ENCODE data around the gene B4GALNT4. TPM values are rescaled to one million over a fixed set of nuclear protein-coding genes. Genes with fewer than 3 reads are reported as not detected.
"Not testable (repeated sequence)": the region's sequence is repeated elsewhere in the genome, so short reads cannot be mapped to it uniquely, and the experiment has no call there.

B4GALNT4 gene
- polyA plus RNA-seq, 4 donors: 48.1 to 95.7 (median 66.5) TPM

- DNase-seq (ENCODE audit: low read depth in 4 of 4, low spot score in 3 of 4): no peak
These were observed 47.7 kb downstream of the B4GALNT4 start for GRCh38 chr11:416757-417621.

GRCh38 chr11:417652-418342 is 48.5 kb downstream of the B4GALNT4 start:
- DNase-seq (ENCODE audit: low read depth in 4 of 4, low spot score in 3 of 4): no peak

DNA sequence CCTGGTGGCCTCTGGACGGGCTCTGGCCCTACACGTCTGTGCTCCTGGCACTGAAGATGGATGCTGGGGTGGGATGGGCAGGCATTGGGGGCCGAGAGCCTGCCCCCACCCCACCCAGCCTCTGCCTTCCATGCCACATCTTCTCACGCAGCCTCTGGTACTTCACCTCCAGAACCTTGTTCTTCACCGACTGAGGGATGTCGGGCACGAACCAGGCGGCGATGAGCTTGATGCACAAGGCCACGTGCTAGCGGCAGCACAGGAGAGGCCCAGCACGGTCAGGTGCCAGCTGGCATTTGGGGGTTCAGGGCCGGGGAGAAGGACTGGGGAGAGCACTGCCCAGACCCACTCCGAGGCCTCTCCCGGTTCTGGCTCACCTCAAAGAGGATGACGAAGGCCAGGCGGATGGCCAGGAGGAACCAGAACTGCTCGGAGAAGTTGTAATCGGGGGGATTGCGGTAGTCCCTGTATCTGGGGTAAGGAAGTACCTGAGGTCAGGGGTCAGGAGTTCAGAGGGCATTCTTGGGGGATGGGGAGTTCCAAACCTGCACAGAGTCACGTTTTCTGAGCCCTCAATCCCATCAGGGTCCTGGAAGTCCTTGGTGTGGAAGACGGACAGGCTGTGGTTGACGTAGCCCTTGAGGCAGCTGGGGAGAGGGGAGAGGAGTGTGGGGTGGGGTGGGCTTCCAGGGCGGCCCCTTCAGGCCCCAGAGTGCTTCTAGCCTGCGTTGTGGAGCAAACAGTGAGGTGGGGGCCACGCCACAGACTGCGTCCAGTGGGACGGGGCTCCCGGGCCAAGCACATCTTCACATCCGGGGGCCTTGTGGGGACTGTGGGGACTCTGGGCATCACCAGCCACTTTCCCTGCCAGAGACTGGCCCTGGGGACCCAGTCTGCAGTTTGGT is 49.3 kb downstream of the B4GALNT4 start:
- no peak for DNase-seq (ENCODE audit: low read depth in 4 of 4, low spot score in 3 of 4)

DNA sequence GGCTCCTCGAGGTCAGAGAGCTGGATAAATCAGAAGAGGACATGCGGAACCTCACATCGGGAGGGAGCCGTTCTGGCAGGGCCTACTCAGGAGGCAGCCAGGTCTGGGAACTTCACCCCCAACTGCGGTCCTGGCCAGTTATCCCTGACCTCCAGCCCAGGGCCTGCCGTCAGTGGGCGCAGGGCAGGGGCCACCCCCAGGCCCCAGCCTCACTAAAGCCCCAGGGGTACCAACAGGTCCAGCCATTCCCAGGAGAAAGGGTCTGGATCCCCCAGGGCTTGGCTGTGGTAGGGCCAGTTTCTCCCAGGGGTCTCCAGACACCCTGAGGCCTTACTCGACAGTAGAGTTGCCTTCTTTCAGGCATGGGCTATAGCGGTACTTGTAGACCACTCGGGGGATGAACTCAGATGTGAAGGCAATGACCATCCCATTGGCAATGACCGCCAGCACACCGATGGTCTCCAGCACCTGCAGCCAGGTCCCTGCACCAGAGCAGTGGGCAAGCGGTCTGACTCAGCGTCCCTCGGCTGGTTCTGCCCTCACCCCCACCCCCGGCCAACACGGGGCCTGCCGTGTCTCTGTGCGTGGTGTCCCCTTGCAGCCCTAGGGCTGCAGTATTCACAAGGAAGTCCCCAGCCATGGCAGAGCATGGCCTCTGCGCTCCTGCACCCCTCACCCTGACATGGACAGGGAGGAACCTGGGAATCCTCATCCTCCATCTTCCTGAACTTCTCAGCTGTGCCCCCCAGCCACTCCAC is 50.1 kb downstream of the B4GALNT4 start:
- DNase-seq (ENCODE audit: low read depth in 4 of 4, low spot score in 3 of 4): no peak

DNA sequence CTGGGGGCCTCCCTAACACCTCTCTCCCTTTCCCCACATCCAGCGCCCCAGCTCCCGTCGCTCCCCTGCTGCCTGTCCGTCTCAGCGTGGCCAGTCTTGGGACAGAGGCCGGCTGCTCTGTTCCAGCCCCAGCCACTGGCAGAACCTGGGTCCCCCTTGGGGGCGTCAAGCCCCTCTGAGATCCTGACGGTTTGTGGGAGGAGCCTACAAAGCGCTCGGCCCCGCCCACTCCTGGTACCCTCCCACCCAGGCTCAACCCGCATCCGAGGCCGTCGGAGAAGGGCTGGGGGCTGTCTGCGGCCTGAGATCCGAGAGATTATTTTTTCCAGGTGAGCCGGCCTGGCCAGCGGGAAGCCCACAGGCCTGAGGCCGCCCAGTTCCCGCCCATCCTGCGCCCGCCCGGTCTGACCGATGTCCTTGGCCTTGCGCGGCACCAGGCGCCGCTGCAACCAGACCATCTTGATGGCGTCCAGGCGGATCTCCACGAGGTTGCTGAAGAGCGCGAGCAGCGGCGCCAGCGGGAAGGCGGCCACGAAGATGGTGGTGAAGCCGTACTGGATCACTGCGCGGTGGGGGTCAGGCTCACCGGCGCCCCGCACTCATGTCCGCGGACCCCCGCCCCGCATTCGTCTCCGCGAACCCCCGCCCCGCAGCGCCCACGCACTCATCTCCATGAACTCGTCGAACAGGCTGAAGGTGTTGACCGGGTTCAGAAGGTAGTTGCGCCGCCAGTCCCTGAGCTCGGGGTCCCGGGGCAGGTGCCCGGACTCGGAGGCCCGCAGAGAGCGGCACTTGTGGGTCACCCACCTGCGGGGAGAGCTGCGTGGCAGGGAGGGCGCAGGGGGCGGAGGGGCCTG is 51.0 kb downstream of the B4GALNT4 start:
- no peak for DNase-seq (ENCODE audit: low read depth in 4 of 4, low spot score in 3 of 4)

DNA sequence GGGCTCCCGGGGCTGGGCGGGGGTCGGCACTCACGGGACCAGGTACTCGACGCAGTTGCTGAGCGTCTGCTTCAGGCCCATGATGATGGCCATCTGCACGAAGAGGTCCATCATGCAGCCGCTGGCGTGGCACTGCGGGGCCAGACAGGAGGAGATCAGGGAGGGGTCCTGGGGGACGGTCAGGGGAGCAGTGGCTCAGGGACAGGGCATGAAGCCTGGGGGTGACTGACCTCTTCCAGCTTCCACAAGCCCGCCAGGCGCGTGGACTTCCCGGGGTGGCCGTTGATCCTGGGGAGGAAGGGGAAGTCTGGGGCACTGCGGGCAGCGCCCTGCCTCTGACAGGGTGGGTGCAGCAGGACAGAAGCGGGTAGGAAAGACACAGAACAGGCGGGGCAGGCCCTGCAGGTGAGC is 51.6 kb downstream of the B4GALNT4 start:
- DNase-seq (ENCODE audit: low read depth in 4 of 4, low spot score in 3 of 4): no peak

DNA sequence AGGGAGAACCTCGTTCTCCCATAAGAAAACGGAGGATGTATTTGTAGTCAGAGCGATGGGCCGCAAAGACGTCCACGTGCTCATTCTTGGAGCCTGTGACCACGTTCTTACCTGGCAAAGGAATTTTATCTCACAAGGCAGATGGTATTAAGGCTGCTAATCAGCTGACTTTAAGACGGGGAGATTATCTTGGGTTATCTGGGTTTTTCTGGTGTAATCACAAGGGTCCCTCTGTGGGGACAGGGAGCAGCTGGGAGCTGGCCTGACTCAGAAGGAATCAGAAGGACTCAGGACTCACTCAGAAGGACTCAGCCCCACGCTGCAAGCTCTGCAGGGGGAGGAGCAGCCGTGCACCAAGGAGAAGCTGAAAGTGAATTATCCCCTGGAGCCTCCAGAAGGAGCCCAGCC is 53.0 kb downstream of the B4GALNT4 start:
- no peak for DNase-seq (ENCODE audit: low read depth in 4 of 4, low spot score in 3 of 4)

DNA sequence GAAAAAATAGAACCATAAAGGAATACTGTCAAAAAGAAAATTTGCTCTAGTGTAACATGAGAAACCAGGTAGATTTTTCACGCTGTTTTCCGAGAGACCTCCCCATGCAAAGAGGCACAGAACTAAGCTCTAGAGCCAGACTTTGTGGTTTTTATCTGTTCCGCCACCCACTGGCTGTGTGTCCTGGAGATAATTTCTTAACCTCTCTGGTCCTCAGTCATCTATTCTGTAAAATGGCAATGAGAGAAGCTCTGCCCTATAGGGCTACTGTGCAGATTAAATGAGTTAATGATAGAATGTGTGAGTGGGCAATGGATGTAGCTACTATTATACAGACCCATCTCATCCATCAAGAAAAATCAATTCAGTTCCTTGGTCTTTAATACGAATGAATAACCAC is 54.9 kb downstream of the B4GALNT4 start:
- DNase-seq (ENCODE audit: low read depth in 4 of 4, low spot score in 3 of 4): no peak

DNA sequence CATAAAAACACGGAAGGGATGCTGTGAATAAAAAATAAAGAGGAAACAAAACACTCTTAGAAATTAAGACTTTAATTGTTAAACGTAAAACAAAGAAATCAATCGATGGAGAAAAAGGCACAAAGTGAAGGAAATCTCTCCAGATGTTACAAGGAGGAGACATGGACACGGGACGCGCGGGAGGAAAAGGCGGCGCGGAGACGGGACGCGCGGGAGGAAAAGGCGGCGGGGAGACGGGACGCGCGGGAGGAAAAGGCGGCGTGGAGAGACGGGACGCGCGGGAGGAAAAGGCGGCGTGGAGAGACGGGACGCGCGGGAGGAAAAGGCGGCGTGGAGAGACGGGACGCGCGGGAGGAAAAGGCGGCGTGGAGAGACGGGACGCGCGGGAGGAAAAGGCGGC is 55.5 kb downstream of the B4GALNT4 start:
- DNase-seq (ENCODE audit: low read depth in 4 of 4, low spot score in 3 of 4): not testable (repeated sequence)

DNA sequence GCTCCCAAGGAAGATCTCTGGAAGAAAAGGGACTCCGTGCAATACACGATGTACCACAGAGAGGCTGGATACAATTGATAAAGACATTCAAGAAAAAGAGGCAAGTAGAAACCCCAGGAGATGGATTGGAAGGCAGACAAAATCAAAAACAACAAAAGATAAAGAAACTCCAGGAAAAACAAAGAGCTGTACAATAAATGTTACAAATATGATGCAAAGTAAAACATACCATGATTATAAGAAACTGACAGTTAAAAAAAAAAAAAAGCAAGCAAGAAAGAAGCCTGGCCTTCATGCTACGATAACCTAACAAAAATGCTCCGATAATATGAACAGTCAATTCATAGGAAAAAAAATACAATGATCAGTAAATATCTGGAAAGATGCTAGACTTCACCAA is 56.0 kb downstream of the B4GALNT4 start:
- DNase-seq (ENCODE audit: low read depth in 4 of 4, low spot score in 3 of 4): no peak

- no peak for DNase-seq (ENCODE audit: low read depth in 4 of 4, low spot score in 3 of 4)
These were observed 57.6 kb downstream of the B4GALNT4 start for GRCh38 chr11:426851-427250.

GRCh38 chr11:428295-428694 is 59.0 kb downstream of the B4GALNT4 start:
- DNase-seq (ENCODE audit: low read depth in 4 of 4, low spot score in 3 of 4): no peak

- no peak for DNase-seq (ENCODE audit: low read depth in 4 of 4, low spot score in 3 of 4)
These were observed 60.1 kb downstream of the B4GALNT4 start for GRCh38 chr11:429391-429790.

- DNase-seq (ENCODE audit: low read depth in 4 of 4, low spot score in 3 of 4): no peak
These were observed 60.7 kb downstream of the B4GALNT4 start for GRCh38 chr11:429931-430456.

Other genes with a start within 250 kb of the B4GALNT4 start
- gene SCGB1C1, start 176.4 kb upstream of the B4GALNT4 start, polyA plus RNA-seq (ENCODE audit: insufficient read length in 4 of 4): not detected
- 10 to 100 TPM; 38.7 to 46.1 (median 45.8) TPM for gene BET1L, start 162.1 kb upstream of the B4GALNT4 start, polyA plus RNA-seq (ENCODE audit: insufficient read length in 4 of 4)
- 10 to 100 TPM; 68.7 to 87.3 (median 84.3) TPM for gene RIC8A, start 161.8 kb upstream of the B4GALNT4 start, polyA plus RNA-seq (ENCODE audit: insufficient read length in 4 of 4)
- 10 to 100 TPM; 22.6 to 38.2 (median 25.7) TPM for gene SIRT3, start 133.2 kb upstream of the B4GALNT4 start, polyA plus RNA-seq (ENCODE audit: insufficient read length in 4 of 4)
- 100 to 1,000 TPM; 103 to 148 (median 140) TPM for gene PSMD13, start 132.5 kb upstream of the B4GALNT4 start, polyA plus RNA-seq (ENCODE audit: insufficient read length in 4 of 4)
- gene NLRP6, start 91.1 kb upstream of the B4GALNT4 start, polyA plus RNA-seq (ENCODE audit: insufficient read length in 4 of 4): under 1 TPM; 0.04 to 0.50 (median 0.22) TPM
- gene PGGHG, start 80.4 kb upstream of the B4GALNT4 start, polyA plus RNA-seq (ENCODE audit: insufficient read length in 4 of 4): 10 to 100 TPM in 3 of 4 donors, 1 to 10 TPM in 1; 8.3 to 25.1 (median 16.7) TPM
- under 1 TPM in 3 of 4 donors, not detected in 1; 0.18 to 0.49 (median 0.35) TPM for gene IFITM5, start 70.0 kb upstream of the B4GALNT4 start, polyA plus RNA-seq (ENCODE audit: insufficient read length in 4 of 4)
- 100 to 1,000 TPM; 157 to 239 (median 215) TPM for gene IFITM2, start 61.7 kb upstream of the B4GALNT4 start, polyA plus RNA-seq (ENCODE audit: insufficient read length in 4 of 4)
- 10 to 100 TPM; 25.0 to 40.4 (median 35.2) TPM for gene IFITM1, start 55.5 kb upstream of the B4GALNT4 start, polyA plus RNA-seq (ENCODE audit: insufficient read length in 4 of 4)
- 100 to 1,000 TPM; 285 to 490 (median 450) TPM for gene IFITM3, start 48.6 kb upstream of the B4GALNT4 start, polyA plus RNA-seq (ENCODE audit: insufficient read length in 4 of 4)
- 1 to 10 TPM in 3 of 4 donors, under 1 TPM in 1; 0.38 to 9.1 (median 4.9) TPM for gene PKP3, start 24.7 kb downstream of the B4GALNT4 start, polyA plus RNA-seq (ENCODE audit: insufficient read length in 4 of 4)
- 10 to 100 TPM; 13.2 to 50.5 (median 35.5) TPM for gene SIGIRR, start 45.5 kb downstream of the B4GALNT4 start, polyA plus RNA-seq (ENCODE audit: insufficient read length in 4 of 4)
- 10 to 100 TPM in 2 of 4 donors, 1 to 10 TPM in 1, under 1 TPM in 1; 0.72 to 14.7 (median 9.9) TPM for gene ANO9, start 72.5 kb downstream of the B4GALNT4 start, polyA plus RNA-seq (ENCODE audit: insufficient read length in 4 of 4)
- gene PTDSS2, start 80.8 kb downstream of the B4GALNT4 start, polyA plus RNA-seq (ENCODE audit: insufficient read length in 4 of 4): 10 to 100 TPM; 22.9 to 46.4 (median 31.0) TPM
- 100 to 1,000 TPM in 1 of 4 donors, 10 to 100 TPM in 3; 75.4 to 108 (median 87.4) TPM for gene RNH1, start 137.7 kb downstream of the B4GALNT4 start, polyA plus RNA-seq (ENCODE audit: insufficient read length in 4 of 4)
- 10 to 100 TPM; 30.9 to 55.9 (median 41.2) TPM for gene HRAS, start 166.1 kb downstream of the B4GALNT4 start, polyA plus RNA-seq (ENCODE audit: insufficient read length in 4 of 4)
- gene LRRC56, start 168.0 kb downstream of the B4GALNT4 start, polyA plus RNA-seq (ENCODE audit: insufficient read length in 4 of 4): 1 to 10 TPM; 1.4 to 6.6 (median 3.2) TPM
- 1 to 10 TPM in 3 of 4 donors, under 1 TPM in 1; 0.75 to 7.5 (median 2.8) TPM for gene LMNTD2, start 191.2 kb downstream of the B4GALNT4 start, polyA plus RNA-seq (ENCODE audit: insufficient read length in 4 of 4)
- 10 to 100 TPM in 3 of 4 donors, 1 to 10 TPM in 1; 6.0 to 69.8 (median 35.6) TPM for gene RASSF7, start 191.5 kb downstream of the B4GALNT4 start, polyA plus RNA-seq (ENCODE audit: insufficient read length in 4 of 4)
- gene PHRF1, start 207.0 kb downstream of the B4GALNT4 start, polyA plus RNA-seq (ENCODE audit: insufficient read length in 4 of 4): 10 to 100 TPM; 17.5 to 30.4 (median 18.9) TPM
- 10 to 100 TPM in 1 of 4 donors, 1 to 10 TPM in 3; 4.6 to 14.7 (median 8.5) TPM for gene IRF7, start 246.5 kb downstream of the B4GALNT4 start, polyA plus RNA-seq (ENCODE audit: insufficient read length in 4 of 4)

All from left renal pelvis (tissue), 4 donors.